Activated T-helper 17 cell treated with anti-CD3 and anti-CD28 coated beads, Interleukin-2, amount 50 U/mL, for 72 hours (primary cell): ENCODE results near the gene SLC6A13. TPM values are rescaled to one million over a fixed set of nuclear protein-coding genes. Genes with fewer than 3 reads are reported as not detected.
"Not testable (repeated sequence)": the region's sequence is repeated elsewhere in the genome, so short reads cannot be mapped to it uniquely, and the experiment has no call there.

Experiments used
- ATAC-seq: fragments of 150-1000 bp; cut with Tn5 transposase; replicated peaks from 2 replicates; pipeline ENCODE4 v1.10.0; 2021; ENCODE audit warnings: mild to moderate bottlenecking, moderate library complexity
- H3K27ac Mint-ChIP-seq: one replicate; pipeline ENCODE4 v1.8.0; 2022; ENCODE audit warnings: mixed read lengths
- H3K27me3 Mint-ChIP-seq: one replicate; pipeline ENCODE4 v1.8.0; 2022; ENCODE audit warnings: mixed read lengths
- H3K36me3 Mint-ChIP-seq: one replicate; pipeline ENCODE4 v1.8.0; 2022; ENCODE audit warnings: low read depth, mild to moderate bottlenecking, mixed read lengths
- H3K4me1 Mint-ChIP-seq: one replicate; pipeline ENCODE4 v1.8.0; 2022; ENCODE audit warnings: mixed read lengths
- H3K4me3 Mint-ChIP-seq: one replicate; pipeline ENCODE4 v1.8.0; 2022; ENCODE audit warnings: mild to moderate bottlenecking, mixed read lengths
- H3K9me3 Mint-ChIP-seq: one replicate; pipeline ENCODE4 v1.8.0; 2022; ENCODE audit warnings: mixed read lengths
- total RNA-seq, 2 donors: library from RNA; stranded (reverse); gene quantifications; one replicate each; pipeline ENCODE4 v1.2.3, GENCODE V29; 2022

Gene SLC6A13
- total RNA-seq, 2 donors from 2014 or later: 0.32 TPM; not detected in 1

- H3K4me1 Mint-ChIP-seq: no peaks in the 10 kb centered on the region
- H3K27me3 Mint-ChIP-seq: peaks cover 40% of the 10 kb centered on the region
- H3K4me3 Mint-ChIP-seq: no peak overlapping the region
- no peak overlapping the region for H3K27ac Mint-ChIP-seq
- H3K9me3 Mint-ChIP-seq: peaks cover 5% of the 10 kb centered on the region
- no peaks in the 10 kb centered on the region for H3K36me3 Mint-ChIP-seq
- ATAC-seq: no peak
Measured at GRCh38 chr12:196436-196835, 66.2 kb downstream of the SLC6A13 start.

GRCh38 chr12:195951-196350 is 66.7 kb downstream of the SLC6A13 start:
- Mint-ChIP-seq H3K36me3 (no peaks in the 10 kb centered on the region), H3K9me3 (peaks cover 5% of the 10 kb centered on the region), H3K4me1 (no peaks in the 10 kb centered on the region), H3K4me3 (no peak overlapping the region), H3K27ac (no peak overlapping the region), H3K27me3 (peaks cover 36% of the 10 kb centered on the region)
- ATAC-seq: no peak

GRCh38 chr12:195156-195555 is 67.5 kb downstream of the SLC6A13 start:
- Mint-ChIP-seq H3K36me3 (no peaks in the 10 kb centered on the region), H3K9me3 (peaks cover 5% of the 10 kb centered on the region), H3K4me1 (no peaks in the 10 kb centered on the region), H3K27me3 (peaks cover 33% of the 10 kb centered on the region), H3K4me3 (no peak overlapping the region), H3K27ac (no peak overlapping the region)
- ATAC-seq: no peak

- Mint-ChIP-seq H3K27me3 (peaks cover 33% of the 10 kb centered on the region), H3K9me3 (peaks cover 5% of the 10 kb centered on the region), H3K36me3 (no peaks in the 10 kb centered on the region), H3K27ac (no peak overlapping the region), H3K4me1 (no peaks in the 10 kb centered on the region), H3K4me3 (no peak overlapping the region)
- ATAC-seq: no peak
Measured at GRCh38 chr12:194276-194675, 68.4 kb downstream of the SLC6A13 start.

GRCh38 chr12:193261-193660 is 69.4 kb downstream of the SLC6A13 start:
- no peak overlapping the region for H3K4me3 Mint-ChIP-seq
- no peaks in the 10 kb centered on the region for H3K4me1 Mint-ChIP-seq
- H3K9me3 Mint-ChIP-seq: peaks cover 5% of the 10 kb centered on the region
- no peak overlapping the region for H3K27ac Mint-ChIP-seq
- peaks cover 33% of the 10 kb centered on the region for H3K27me3 Mint-ChIP-seq
- H3K36me3 Mint-ChIP-seq: no peaks in the 10 kb centered on the region
- no peak for ATAC-seq

- no peaks in the 10 kb centered on the region for H3K9me3 Mint-ChIP-seq
- H3K4me3 Mint-ChIP-seq: no peak overlapping the region
- no peak for ATAC-seq
- H3K27me3 Mint-ChIP-seq: peaks cover 30% of the 10 kb centered on the region
- H3K27ac Mint-ChIP-seq: no peak overlapping the region
- no peaks in the 10 kb centered on the region for H3K36me3 Mint-ChIP-seq
- H3K4me1 Mint-ChIP-seq: no peaks in the 10 kb centered on the region
Measured at GRCh38 chr12:191541-191940, 71.1 kb downstream of the SLC6A13 start.

DNA sequence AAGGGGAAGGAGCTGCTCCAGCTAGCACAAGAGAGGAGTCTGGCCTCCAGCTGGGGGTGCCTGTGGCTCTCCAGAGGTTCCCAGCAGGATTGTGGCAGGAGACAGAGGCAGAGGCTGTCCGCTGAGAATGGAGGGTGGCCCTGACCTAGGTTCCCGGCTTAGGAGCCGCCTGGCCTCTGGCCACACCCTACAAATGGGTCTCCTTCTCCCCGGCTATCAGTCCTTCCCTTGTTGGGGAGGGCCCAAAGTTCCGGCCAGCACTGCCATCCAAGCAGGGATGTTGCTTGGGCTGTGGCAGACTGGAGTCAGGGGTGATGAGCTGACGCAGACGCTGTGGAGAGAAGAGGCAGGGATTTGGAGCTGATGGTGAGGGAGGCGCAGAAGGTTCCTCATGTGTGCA is 71.8 kb downstream of the SLC6A13 start:
- H3K27ac Mint-ChIP-seq: no peak overlapping the region
- no peaks in the 10 kb centered on the region for H3K36me3 Mint-ChIP-seq
- H3K27me3 Mint-ChIP-seq: peaks cover 30% of the 10 kb centered on the region
- no peak overlapping the region for H3K4me3 Mint-ChIP-seq
- H3K9me3 Mint-ChIP-seq: no peaks in the 10 kb centered on the region
- ATAC-seq: no peak
- H3K4me1 Mint-ChIP-seq: no peaks in the 10 kb centered on the region

- ATAC-seq: no peak
- Mint-ChIP-seq H3K27ac (no peak overlapping the region), H3K36me3 (no peaks in the 10 kb centered on the region), H3K27me3 (peaks cover 30% of the 10 kb centered on the region), H3K4me1 (peaks cover 5% of the 10 kb centered on the region), H3K4me3 (peak overlapping the region; percentile 72), H3K9me3 (no peaks in the 10 kb centered on the region)
Measured at GRCh38 chr12:189622-189962, 73.0 kb downstream of the SLC6A13 start.

GRCh38 chr12:188910-189621 is 73.6 kb downstream of the SLC6A13 start:
- peak overlapping the region; percentile 72 for H3K4me3 Mint-ChIP-seq
- peak; percentile 88 for ATAC-seq
- no peaks in the 10 kb centered on the region for H3K36me3 Mint-ChIP-seq
- H3K27me3 Mint-ChIP-seq: peaks cover 29% of the 10 kb centered on the region
- no peak overlapping the region for H3K27ac Mint-ChIP-seq
- H3K9me3 Mint-ChIP-seq: no peaks in the 10 kb centered on the region
- H3K4me1 Mint-ChIP-seq: peaks cover 5% of the 10 kb centered on the region

DNA sequence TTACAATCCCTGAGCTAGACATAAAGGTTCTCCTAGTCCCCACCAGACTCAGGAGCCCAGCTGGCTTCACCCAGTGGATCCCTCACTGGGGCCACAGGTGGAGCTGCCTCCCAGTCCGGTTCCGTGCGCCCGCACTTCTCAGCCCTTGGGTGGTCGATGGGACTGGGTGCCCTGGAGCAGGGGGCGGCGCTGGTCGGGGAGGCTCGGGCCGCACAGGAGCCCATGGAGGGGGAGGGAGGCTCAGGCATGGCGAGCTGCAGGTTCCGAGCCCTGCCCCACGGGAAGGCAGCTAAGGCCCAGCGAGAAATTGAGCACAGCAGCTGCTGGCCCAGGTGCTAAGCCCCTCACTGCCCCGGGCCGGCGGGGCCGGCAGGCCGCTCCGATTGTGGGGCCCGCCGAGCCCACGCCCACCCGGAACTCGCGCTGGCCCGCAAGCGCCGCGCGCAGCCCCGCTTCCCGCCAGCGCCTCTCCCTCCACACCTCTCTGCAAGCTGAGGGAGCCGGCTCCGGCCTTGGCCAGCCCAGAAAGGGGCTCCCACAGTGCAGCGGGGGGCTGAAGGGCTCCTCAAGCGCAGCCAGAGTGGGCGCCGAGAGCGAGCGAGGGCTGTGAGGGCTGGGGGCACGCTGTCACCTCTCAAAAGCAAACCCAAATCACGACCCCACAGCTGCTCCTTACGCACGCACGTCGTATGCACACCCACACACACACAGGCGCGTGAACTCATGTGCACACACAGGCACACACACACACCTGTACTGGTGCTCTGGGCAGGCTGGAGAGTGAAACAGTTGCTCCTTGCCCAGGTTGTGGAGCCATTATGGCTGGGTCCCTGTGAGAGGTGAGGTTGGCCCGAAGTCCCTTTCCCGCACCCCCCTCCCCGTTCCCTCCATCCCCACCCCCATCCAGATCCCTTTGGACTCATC is 74.4 kb downstream of the SLC6A13 start:
- H3K4me1 Mint-ChIP-seq, H3K27ac Mint-ChIP-seq, H3K36me3 Mint-ChIP-seq, H3K9me3 Mint-ChIP-seq: not testable (repeated sequence)
- peaks cover 25% of the 10 kb centered on the region for H3K27me3 Mint-ChIP-seq
- peak; percentile 34 for ATAC-seq
- peak overlapping the region; percentile 72 for H3K4me3 Mint-ChIP-seq

- Mint-ChIP-seq H3K27ac (no peak overlapping the region), H3K4me3 (no peak overlapping the region), H3K9me3 (no peaks in the 10 kb centered on the region), H3K36me3 (no peaks in the 10 kb centered on the region), H3K4me1 (peaks cover 5% of the 10 kb centered on the region), H3K27me3 (peaks cover 19% of the 10 kb centered on the region)
- ATAC-seq: no peak
Measured at GRCh38 chr12:186006-186625, 76.5 kb downstream of the SLC6A13 start.

DNA sequence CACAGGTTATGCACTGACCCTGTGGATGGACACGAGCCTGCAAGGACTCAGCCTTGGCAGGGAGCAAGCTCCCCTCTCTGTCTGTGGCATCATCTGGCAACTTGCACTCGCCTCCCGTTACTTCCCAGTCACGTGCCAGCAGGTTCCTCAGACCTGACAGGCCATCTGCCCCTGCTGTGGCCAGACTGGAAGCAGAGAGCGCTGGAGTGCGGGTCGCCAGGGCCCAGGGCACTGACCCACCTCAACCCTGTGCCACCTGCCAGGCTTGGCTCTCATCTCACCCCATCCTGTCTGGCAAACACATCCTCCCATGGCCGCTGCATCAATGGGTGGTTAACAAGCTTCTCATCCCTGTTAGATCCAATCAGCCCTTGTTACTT is 77.1 kb downstream of the SLC6A13 start:
- Mint-ChIP-seq H3K27me3 (peaks cover 19% of the 10 kb centered on the region), H3K36me3 (no peaks in the 10 kb centered on the region), H3K27ac (no peak overlapping the region), H3K4me3 (no peak overlapping the region), H3K4me1 (peaks cover 5% of the 10 kb centered on the region), H3K9me3 (no peaks in the 10 kb centered on the region)
- no peak for ATAC-seq

DNA sequence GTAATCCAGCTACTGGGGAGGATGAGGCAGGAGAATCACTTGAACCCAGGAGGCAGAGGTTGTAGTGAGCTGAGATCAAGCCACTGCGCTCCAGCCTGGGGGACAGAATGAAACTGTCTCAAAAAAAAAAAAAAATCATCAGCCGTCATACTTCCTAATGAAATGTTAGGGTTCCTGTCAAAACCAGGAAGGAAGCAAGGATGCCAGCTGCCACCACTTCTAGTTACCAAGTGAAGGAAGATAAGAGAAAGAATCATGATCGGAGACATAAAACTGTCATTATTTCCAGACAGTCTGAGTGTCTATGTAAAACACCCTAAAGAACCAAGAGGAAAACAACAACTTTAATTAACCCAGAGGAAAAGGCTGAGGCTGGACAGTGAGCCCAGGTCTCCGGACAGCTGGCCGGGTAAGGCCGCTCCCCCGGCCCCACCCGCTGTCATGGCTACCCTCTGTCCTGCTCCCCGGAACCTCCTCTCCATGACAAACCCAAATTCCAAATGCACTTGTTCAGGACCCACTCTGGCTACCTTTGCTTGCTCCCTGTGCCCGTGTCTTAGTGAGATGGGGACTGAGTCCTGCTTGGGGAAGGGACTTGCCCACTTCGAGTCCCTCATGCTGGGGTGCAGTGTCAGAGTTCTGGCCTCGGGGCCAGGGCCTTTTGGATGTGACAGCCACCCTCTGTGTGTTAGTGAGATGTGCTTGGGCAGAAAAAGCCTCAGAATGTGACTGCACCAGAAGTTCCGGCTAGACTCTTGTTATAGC is 77.6 kb downstream of the SLC6A13 start:
- Mint-ChIP-seq H3K4me3 (no peak overlapping the region), H3K4me1 (peaks cover 8% of the 10 kb centered on the region), H3K9me3 (no peaks in the 10 kb centered on the region), H3K27ac (no peak overlapping the region), H3K36me3 (no peaks in the 10 kb centered on the region), H3K27me3 (peaks cover 19% of the 10 kb centered on the region)
- ATAC-seq: no peak

DNA sequence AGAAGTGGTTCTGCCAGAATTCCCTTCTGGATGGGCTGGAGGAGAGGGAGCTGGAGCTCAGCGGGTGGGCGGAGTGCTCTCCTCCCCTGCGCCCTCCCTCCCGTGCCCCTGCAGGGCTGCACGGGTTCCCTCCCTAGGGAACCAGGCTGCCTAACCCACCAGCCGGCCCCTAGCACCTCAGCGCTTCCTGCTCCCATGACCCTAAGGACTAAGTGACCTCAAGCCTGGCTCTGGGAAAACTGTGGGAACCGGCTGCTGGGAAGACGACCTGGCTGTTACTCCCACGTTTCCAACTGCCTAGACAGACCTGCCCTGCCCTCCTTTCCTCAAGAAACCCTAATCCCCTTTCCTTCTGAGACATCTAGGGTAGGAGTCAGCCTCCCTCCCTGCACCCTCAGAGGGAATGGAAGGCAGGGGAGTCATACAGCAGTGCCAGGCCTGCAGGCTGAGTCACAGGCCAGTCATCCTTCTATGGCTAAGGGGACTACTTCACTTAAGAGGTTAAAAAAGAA is 80.2 kb downstream of the SLC6A13 start:
- Mint-ChIP-seq H3K4me3 (no peak overlapping the region), H3K36me3 (no peaks in the 10 kb centered on the region), H3K27me3 (peaks cover 19% of the 10 kb centered on the region), H3K9me3 (no peaks in the 10 kb centered on the region), H3K4me1 (peaks cover 10% of the 10 kb centered on the region), H3K27ac (no peak overlapping the region)
- ATAC-seq: peak; percentile 38
